A549 (cell line): ENCODE data around the gene TMEM121.

ENCODE experiments used
- BHLHE40 ChIP-seq: IDR thresholded peaks from 2 replicates; pipeline ENCODE4 v1.6.1; 2012; ENCODE audit warnings: low read depth, low read length, inconsistent platforms
- HDAC2 ChIP-seq: fragments of 200-600 bp; sonication (generic); IDR thresholded peaks from 2 replicates; pipeline ENCODE4 v1.6.1; 2016
- TF ChIP-seq, protein P1 (sequence below): fragments of >200 bp; sonication (Bioruptor Twin); formaldehyde crosslinking; IDR thresholded peaks from 3 replicates; pipeline ENCODE4 v1.5.1; 2016

DNA sequence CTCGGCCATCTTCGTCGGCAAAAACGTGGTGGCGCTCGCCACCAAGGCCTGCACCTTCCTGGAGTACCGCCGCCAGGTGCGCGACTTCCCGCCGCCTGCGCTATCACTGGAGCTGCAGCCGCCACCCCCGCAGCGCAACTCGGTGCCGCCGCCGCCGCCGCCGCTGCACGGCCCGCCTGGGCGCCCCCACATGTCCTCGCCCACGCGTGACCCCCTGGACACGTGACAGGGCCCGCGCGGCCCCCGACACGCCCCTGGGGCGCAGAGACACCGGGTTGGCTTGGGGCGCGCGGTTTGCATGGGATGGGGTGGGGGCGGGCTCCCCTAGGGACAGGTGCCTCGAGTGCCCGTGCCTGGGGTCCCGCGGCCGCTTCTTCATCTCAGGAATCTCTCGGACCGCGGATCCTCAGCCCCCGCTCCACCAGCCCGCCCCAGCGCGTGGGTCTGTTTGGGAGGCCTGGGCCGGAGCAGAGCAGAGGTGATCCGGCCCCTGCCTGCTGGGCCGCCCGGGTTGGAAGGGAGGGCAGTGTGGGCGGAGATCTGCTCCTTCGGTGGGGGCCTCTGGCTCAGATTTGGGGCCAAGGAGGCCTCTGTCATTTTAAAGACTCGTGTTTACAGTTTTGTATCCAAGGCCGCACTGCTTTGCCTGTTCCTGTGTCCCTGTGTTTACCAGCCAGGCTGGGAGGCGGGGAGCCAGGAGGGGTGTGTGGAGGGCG lies 3.3 kb downstream of the TMEM121 start:
- TF ChIP-seq, protein P1, sequence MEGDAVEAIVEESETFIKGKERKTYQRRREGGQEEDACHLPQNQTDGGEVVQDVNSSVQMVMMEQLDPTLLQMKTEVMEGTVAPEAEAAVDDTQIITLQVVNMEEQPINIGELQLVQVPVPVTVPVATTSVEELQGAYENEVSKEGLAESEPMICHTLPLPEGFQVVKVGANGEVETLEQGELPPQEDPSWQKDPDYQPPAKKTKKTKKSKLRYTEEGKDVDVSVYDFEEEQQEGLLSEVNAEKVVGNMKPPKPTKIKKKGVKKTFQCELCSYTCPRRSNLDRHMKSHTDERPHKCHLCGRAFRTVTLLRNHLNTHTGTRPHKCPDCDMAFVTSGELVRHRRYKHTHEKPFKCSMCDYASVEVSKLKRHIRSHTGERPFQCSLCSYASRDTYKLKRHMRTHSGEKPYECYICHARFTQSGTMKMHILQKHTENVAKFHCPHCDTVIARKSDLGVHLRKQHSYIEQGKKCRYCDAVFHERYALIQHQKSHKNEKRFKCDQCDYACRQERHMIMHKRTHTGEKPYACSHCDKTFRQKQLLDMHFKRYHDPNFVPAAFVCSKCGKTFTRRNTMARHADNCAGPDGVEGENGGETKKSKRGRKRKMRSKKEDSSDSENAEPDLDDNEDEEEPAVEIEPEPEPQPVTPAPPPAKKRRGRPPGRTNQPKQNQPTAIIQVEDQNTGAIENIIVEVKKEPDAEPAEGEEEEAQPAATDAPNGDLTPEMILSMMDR, result no peak
- no peak for TF ChIP-seq HDAC2
- no peak for TF ChIP-seq BHLHE40
